Body of pancreas (tissue), 4 donors: Measurements from ENCODE around the gene SEMA6A. TPM values are rescaled to one million over a fixed set of nuclear protein-coding genes. Genes with fewer than 3 reads are reported as not detected.

ENCODE experiments used
- ATAC-seq: fragments of 150-250 bp; one replicate; pipeline ENCODE4 v1.9.1; 2016
- DNase-seq, 4 donors: peaks; one replicate each; pipeline ENCODE4 v3.0.0-alpha.2; 2019
- H3K27ac ChIP-seq, 4 donors: fragments of 200-600 bp; sonication (generic); 1 replicate in 3 of 4; 2 replicates in 1 of 4; pipeline versions ENCODE4 v1.5.1 to v1.6.1; 2016 to 2019; ENCODE audit warnings: mild to moderate bottlenecking in 1 of 4, mixed read lengths in 1 of 4, moderate library complexity in 1 of 4
- H3K27me3 ChIP-seq, 2 donors: fragments of 200-600 bp; sonication (generic); one replicate each; pipeline ENCODE4 v1.6.0; 2016; ENCODE audit warnings: mild to moderate bottlenecking in 1 of 2
- H3K36me3 ChIP-seq, 2 donors: fragments of 200-600 bp; sonication (generic); replicated peaks in 1 of 2; 2 replicates each; pipeline ENCODE4 v1.5.1; 2016; ENCODE audit warnings: low read depth in 2 of 2; ENCODE audit not compliant: insufficient read depth in 1 of 2
- H3K4me1 ChIP-seq: fragments of 200-600 bp; sonication (generic); one replicate; pipeline ENCODE4 v1.6.0; 2016
- H3K4me3 ChIP-seq, 2 donors: fragments of 200-600 bp; sonication (generic); 1 replicate in 1 of 2; 2 replicates in 1 of 2; pipeline ENCODE4 v1.5.1; 2016 to 2019
- H3K9me3 ChIP-seq, 3 donors: fragments of 200-600 bp; sonication (generic); 1 replicate in 2 of 3; 2 replicates in 1 of 3; pipeline ENCODE4 v1.5.1; 2016
- POLR2A ChIP-seq, 3 donors: fragments of 450-650 bp; IDR thresholded peaks; one replicate each; pipeline ENCODE4 v1.6.1; 2016; ENCODE audit warnings: antibody characterized with exemption in 3 of 3, mild to moderate bottlenecking in 2 of 3
- WGBS, 2 donors: methylation state at CpG; one replicate each; pipeline ENCODE4 v1.1.5; 2017; 5-methylcytosine and 5-hydroxymethylcytosine counted together
- intact Hi-C: fragments of 100-400 bp; cut with DNase I; formaldehyde crosslinking; loops from one replicate; pipeline ENCODE4 v1.15.1; 2023
- total RNA-seq, 2 donors: library from RNA; depleted of rRNA; stranded (reverse); fragments of >200 nt; gene quantifications; one replicate each; pipeline ENCODE4 v1.1.0, GENCODE V29; 2016
- TF ChIP-seq, protein P1 (sequence below), 7 experiments: fragments of 450-650 bp in 4 of 7; fragments of 200-600 bp in 3 of 7; sonication (generic) in 3 of 7; IDR thresholded peaks; one replicate each; pipeline ENCODE4 v1.5.1; 2016 to 2019; ENCODE audit warnings: antibody characterized with exemption in 7 of 7

SEMA6A gene
- total RNA-seq, 2 donors from 2014 or later = 18.7 to 25.1 TPM

- 52 to 73% methylated on average over 6 of the region's 6 CpGs for WGBS, 2 donors
- ATAC-seq (no peak), DNase-seq (no peak)
- Histone ChIP-seq H3K4me1 (no peaks in the 10 kb centered on the region), H3K27ac (no peak overlapping the region), H3K36me3 (no peaks in the 10 kb centered on the region), H3K9me3 (no peaks in the 10 kb centered on the region), H3K27me3 (no peaks in the 10 kb centered on the region), H3K4me3 (no peak overlapping the region)
- intact Hi-C loops = no loop called here
- TF ChIP-seq, protein P1, sequence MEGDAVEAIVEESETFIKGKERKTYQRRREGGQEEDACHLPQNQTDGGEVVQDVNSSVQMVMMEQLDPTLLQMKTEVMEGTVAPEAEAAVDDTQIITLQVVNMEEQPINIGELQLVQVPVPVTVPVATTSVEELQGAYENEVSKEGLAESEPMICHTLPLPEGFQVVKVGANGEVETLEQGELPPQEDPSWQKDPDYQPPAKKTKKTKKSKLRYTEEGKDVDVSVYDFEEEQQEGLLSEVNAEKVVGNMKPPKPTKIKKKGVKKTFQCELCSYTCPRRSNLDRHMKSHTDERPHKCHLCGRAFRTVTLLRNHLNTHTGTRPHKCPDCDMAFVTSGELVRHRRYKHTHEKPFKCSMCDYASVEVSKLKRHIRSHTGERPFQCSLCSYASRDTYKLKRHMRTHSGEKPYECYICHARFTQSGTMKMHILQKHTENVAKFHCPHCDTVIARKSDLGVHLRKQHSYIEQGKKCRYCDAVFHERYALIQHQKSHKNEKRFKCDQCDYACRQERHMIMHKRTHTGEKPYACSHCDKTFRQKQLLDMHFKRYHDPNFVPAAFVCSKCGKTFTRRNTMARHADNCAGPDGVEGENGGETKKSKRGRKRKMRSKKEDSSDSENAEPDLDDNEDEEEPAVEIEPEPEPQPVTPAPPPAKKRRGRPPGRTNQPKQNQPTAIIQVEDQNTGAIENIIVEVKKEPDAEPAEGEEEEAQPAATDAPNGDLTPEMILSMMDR (IDR thresholded peaks at IDR 0.05) = no peak
- no peak for TF ChIP-seq POLR2A (IDR thresholded peaks at IDR 0.05)
These were observed 10.8 kb downstream of the SEMA6A start for GRCh38 chr5:116563736-116564308.

GRCh38 chr5:116562669-116563068 lies 12.0 kb downstream of the SEMA6A start:
- DNase-seq = no peak
- no peaks in the 10 kb centered on the region for H3K27me3 ChIP-seq
- no peak for TF ChIP-seq POLR2A (IDR thresholded peaks at IDR 0.05)
- TF ChIP-seq, protein P1 (IDR thresholded peaks at IDR 0.05) = no peak
- H3K27ac ChIP-seq = no peak overlapping the region
- ATAC-seq = no peak
- H3K9me3 ChIP-seq = no peaks in the 10 kb centered on the region
- H3K4me3 ChIP-seq = no peak overlapping the region
- intact Hi-C loops = no loop called here
- H3K4me1 ChIP-seq = no peaks in the 10 kb centered on the region
- H3K36me3 ChIP-seq = no peaks in the 10 kb centered on the region
- WGBS, 2 donors = 93 to 94% methylated on average over 11 of the region's 11 CpGs

- intact Hi-C loops = no loop called here
- H3K36me3 ChIP-seq = no peaks in the 10 kb centered on the region
- no peaks in the 10 kb centered on the region for H3K9me3 ChIP-seq
- WGBS, 2 donors = 63 to 66% methylated on average over 3 of the region's 3 CpGs
- TF ChIP-seq, protein P1 (IDR thresholded peaks at IDR 0.05) = no peak
- no peak for TF ChIP-seq POLR2A (IDR thresholded peaks at IDR 0.05)
- ATAC-seq = no peak
- H3K27ac ChIP-seq = no peak overlapping the region
- DNase-seq = no peak
- no peaks in the 10 kb centered on the region for H3K4me1 ChIP-seq
- no peaks in the 10 kb centered on the region for H3K27me3 ChIP-seq
- H3K4me3 ChIP-seq = no peak overlapping the region
These were observed 13.0 kb downstream of the SEMA6A start for GRCh38 chr5:116561658-116562057.

GRCh38 chr5:116559673-116560164 lies 14.9 kb downstream of the SEMA6A start:
- 69 to 77% methylated on average over 4 of the region's 4 CpGs for WGBS, 2 donors
- intact Hi-C loops = no loop called here
- Histone ChIP-seq H3K4me3 (no peak overlapping the region), H3K27me3 (no peaks in the 10 kb centered on the region), H3K36me3 (no peaks in the 10 kb centered on the region), H3K4me1 (peaks cover 4% of the 10 kb centered on the region), H3K27ac (no peak overlapping the region), H3K9me3 (no peaks in the 10 kb centered on the region)
- no peak for TF ChIP-seq POLR2A (IDR thresholded peaks at IDR 0.05)
- TF ChIP-seq, protein P1 (IDR thresholded peaks at IDR 0.05) = no peak
- ATAC-seq = no peak
- no peak for DNase-seq

DNA sequence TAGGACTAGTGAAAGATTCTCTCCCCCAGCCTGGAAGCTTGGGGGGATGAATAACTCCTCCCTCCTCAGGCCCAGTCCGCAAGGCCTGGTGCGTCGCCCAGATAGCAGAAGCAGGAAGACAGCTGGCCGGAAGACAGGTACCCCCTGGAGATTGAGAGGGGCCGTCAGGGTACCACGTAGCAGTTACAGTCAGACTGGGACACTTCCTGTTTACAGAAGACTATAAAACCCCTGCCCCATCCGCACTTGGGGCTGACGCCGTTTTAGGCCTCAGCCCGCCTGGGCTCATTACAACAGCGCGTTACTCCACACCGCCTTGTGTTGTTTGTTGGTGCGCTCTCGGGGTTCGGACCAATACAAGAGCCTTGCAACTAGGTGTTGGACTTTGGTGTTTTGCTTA lies 15.4 kb downstream of the SEMA6A start:
- DNase-seq (no peak), ATAC-seq (no peak)
- no peak overlapping the region for H3K27ac ChIP-seq
- no peaks in the 10 kb centered on the region for H3K27me3 ChIP-seq
- H3K4me3 ChIP-seq = no peak overlapping the region
- H3K36me3 ChIP-seq = no peaks in the 10 kb centered on the region
- no peak for TF ChIP-seq POLR2A (IDR thresholded peaks at IDR 0.05)
- TF ChIP-seq, protein P1 (IDR thresholded peaks at IDR 0.05) = no peak
- 77 to 82% methylated on average over 13 to 16 of the region's 16 CpGs for WGBS, 2 donors
- intact Hi-C loops = no loop called here
- no peaks in the 10 kb centered on the region for H3K9me3 ChIP-seq
- peaks cover 9% of the 10 kb centered on the region for H3K4me1 ChIP-seq
